Caco-2 (cell line): ENCODE measurements around the gene LY9. TPM values are rescaled to one million over a fixed set of nuclear protein-coding genes. Genes with fewer than 3 reads are reported as not detected.

ENCODE experiments used
- BruUV-seq: library from RNA; stranded (reverse); fragments of 400-500 nt; replicated peaks from 2 replicates; lab custom pipeline; 2021; lab: Mats Ljungman, UMichigan
- CTCF ChIA-PET: fragments of 300-600 bp; sonication (Branson Sonifier 250); formaldehyde crosslinking; loops from one replicate; lab custom pipeline; 2022; ENCODE audit warnings: antibody characterized with exemption; lab: Charles Lee
- POLR2A ChIA-PET: fragments of 300-600 bp; sonication (Branson Sonifier 250); formaldehyde crosslinking; loops from one replicate; lab custom pipeline; 2022; ENCODE audit warnings: antibody characterized with exemption; lab: Charles Lee
- DNase-seq, 2 experiments: peaks; one replicate each; pipeline versions ENCODE4 v3.0.0 to v3.0.0-alpha.2; 2020 to 2022
- H3K27me3 ChIP-seq: replicated peaks from 2 replicates; pipeline ENCODE4 v1.6.0; 2011; ENCODE audit warnings: low read length; ENCODE audit not compliant: control insufficient read depth, insufficient read depth
- H3K36me3 ChIP-seq: 2 replicates; pipeline ENCODE4 v1.5.1; 2011; ENCODE audit warnings: low read length; ENCODE audit not compliant: control insufficient read depth, insufficient read depth
- H3K4me1 ChIP-seq: fragments of 250-450 bp; sonication (Bioruptor Pico); 2 replicates; pipeline ENCODE4 v1.5.1; 2020; ENCODE audit warnings: mild to moderate bottlenecking
- H3K4me3 ChIP-seq: 2 replicates; pipeline ENCODE4 v1.5.1; 2011; ENCODE audit warnings: low read depth, mild to moderate bottlenecking, control low read depth, low read length
- H3K9me3 ChIP-seq: fragments of 250-450 bp; sonication (Bioruptor Pico); 2 replicates; pipeline ENCODE4 v1.5.1; 2020; ENCODE audit warnings: mild to moderate bottlenecking, moderate library complexity
- H3K27ac Mint-ChIP-seq: one replicate; pipeline ENCODE4 v1.8.0; 2022; ENCODE audit warnings: mixed read lengths; ENCODE audit not compliant: unreplicated experiment
- H3K27me3 Mint-ChIP-seq: one replicate; pipeline ENCODE4 v1.8.0; 2022; ENCODE audit warnings: mixed read lengths; ENCODE audit not compliant: insufficient read depth, unreplicated experiment
- H3K36me3 Mint-ChIP-seq: one replicate; pipeline ENCODE4 v1.8.0; 2022; ENCODE audit warnings: mild to moderate bottlenecking, mixed read lengths; ENCODE audit not compliant: insufficient read depth, unreplicated experiment
- H3K4me1 Mint-ChIP-seq: one replicate; pipeline ENCODE4 v1.8.0; 2022; ENCODE audit warnings: low read depth, mixed read lengths; ENCODE audit not compliant: unreplicated experiment
- H3K4me3 Mint-ChIP-seq: one replicate; pipeline ENCODE4 v1.8.0; 2022; ENCODE audit warnings: mild to moderate bottlenecking, moderate library complexity, mixed read lengths; ENCODE audit not compliant: unreplicated experiment
- H3K9me3 Mint-ChIP-seq: one replicate; pipeline ENCODE4 v1.8.0; 2022; ENCODE audit warnings: mixed read lengths; ENCODE audit not compliant: unreplicated experiment
- intact Hi-C: fragments of 100-400 bp; cut with micrococcal nuclease; formaldehyde crosslinking; loops from one replicate; pipeline ENCODE4 v1.10.0; 2022; ENCODE audit not compliant: unreplicated experiment
- total RNA-seq: library from RNA; stranded (reverse); gene quantifications from 2 replicates; pipeline ENCODE4 v1.2.3, GENCODE V29; 2022
- TF ChIP-seq, protein P1 (sequence below), 2 experiments: fragments of 200-600 bp in 1 of 2; IDR thresholded peaks; 1 replicate in 1 of 2; 2 replicates in 1 of 2; pipeline versions ENCODE4 v1.5.1 to v1.8.0; 2011 to 2022; ENCODE audit warnings: antibody characterized with exemption in 1 of 2, control low read depth in 1 of 2, inconsistent platforms in 1 of 2, low read depth in 1 of 2, low read length in 1 of 2, mild to moderate bottlenecking in 1 of 2, moderate library complexity in 1 of 2; ENCODE audit not compliant: insufficient read depth in 1 of 2, severe bottlenecking in 1 of 2, unreplicated experiment in 1 of 2

The LY9 gene
- total RNA-seq, 1 experiment from 2014 or later: not detected

DNA sequence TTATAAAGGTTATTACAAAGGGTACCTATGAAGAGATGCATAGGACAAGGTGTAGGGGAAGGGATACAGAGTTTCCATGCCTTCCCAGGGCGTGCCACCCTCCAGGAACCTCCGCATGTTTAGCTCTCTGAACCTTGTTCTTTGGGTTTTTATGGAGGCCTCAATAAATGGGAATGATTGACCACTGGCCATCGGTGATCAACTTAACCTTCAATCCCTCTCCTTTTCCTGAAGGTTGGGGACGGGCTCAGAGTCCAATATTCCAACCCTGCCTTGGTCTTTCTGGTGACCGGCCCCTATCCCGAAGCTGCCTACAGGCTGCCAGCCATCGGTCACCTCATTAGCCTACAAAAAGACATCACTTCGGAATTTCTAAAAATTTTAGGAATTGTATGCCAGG lies 55.0 kb downstream of the LY9 start:
- CTCF ChIA-PET: interaction anchor here (0.6 to 1.0 kb wide), 2 partner anchors 9 to 16 kb away, joined by 3 read pairs; no protein-coding TSS in a partner anchor

DNA sequence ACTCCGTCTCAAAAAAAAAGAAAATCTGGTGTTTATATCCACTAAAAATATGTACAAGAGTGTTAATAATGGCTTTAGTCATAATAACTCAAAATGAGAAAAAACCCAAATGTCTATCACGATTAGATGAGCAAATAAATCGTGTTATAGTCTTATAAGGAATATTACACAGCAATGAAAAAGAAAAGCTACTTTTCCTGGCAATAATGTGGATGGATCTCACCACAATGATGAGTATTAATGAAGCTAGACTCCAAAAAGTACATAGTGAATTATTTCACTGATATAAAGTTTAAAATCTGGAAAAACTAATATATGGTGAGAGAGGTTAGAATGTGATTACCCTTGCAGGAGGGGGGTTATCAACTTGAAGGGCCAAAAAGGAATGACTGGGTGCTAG lies 57.0 kb downstream of the LY9 start:
- no peaks in the 10 kb centered on the region for H3K27me3 Mint-ChIP-seq
- CTCF ChIA-PET: no interaction called here

More for the DNA sequence above, 55.0 kb downstream of the LY9 start:
- no peaks in the 10 kb centered on the region for H3K9me3 ChIP-seq
- H3K27ac Mint-ChIP-seq: no peak overlapping the region
- 0 out of 2 replicates have a peak, but pooled peaks cover 3% of the 10 kb centered on the region for H3K4me1 ChIP-seq
- TF ChIP-seq, protein P1, sequence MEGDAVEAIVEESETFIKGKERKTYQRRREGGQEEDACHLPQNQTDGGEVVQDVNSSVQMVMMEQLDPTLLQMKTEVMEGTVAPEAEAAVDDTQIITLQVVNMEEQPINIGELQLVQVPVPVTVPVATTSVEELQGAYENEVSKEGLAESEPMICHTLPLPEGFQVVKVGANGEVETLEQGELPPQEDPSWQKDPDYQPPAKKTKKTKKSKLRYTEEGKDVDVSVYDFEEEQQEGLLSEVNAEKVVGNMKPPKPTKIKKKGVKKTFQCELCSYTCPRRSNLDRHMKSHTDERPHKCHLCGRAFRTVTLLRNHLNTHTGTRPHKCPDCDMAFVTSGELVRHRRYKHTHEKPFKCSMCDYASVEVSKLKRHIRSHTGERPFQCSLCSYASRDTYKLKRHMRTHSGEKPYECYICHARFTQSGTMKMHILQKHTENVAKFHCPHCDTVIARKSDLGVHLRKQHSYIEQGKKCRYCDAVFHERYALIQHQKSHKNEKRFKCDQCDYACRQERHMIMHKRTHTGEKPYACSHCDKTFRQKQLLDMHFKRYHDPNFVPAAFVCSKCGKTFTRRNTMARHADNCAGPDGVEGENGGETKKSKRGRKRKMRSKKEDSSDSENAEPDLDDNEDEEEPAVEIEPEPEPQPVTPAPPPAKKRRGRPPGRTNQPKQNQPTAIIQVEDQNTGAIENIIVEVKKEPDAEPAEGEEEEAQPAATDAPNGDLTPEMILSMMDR (IDR thresholded peaks at IDR 0.05; ENCODE audit: insufficient read depth in 1 of 2, low read depth in 1 of 2, low read length in 1 of 2, severe bottlenecking in 1 of 2, unreplicated experiment in 1 of 2): no peak
- intact Hi-C loops: no loop called here
- H3K4me1 Mint-ChIP-seq: no peaks in the 10 kb centered on the region
- H3K4me3 ChIP-seq: no peak overlapping the region
- H3K9me3 Mint-ChIP-seq: no peaks in the 10 kb centered on the region
- POLR2A ChIA-PET: no interaction called here
- H3K27me3 ChIP-seq: no peaks in the 10 kb centered on the region
- no TSS peak for BruUV-seq
- H3K4me3 Mint-ChIP-seq: no peak overlapping the region
- no peaks in the 10 kb centered on the region for H3K27me3 Mint-ChIP-seq
- no peaks in the 10 kb centered on the region for H3K36me3 ChIP-seq
- H3K36me3 Mint-ChIP-seq: no peaks in the 10 kb centered on the region
- DNase-seq: no peak

DNA sequence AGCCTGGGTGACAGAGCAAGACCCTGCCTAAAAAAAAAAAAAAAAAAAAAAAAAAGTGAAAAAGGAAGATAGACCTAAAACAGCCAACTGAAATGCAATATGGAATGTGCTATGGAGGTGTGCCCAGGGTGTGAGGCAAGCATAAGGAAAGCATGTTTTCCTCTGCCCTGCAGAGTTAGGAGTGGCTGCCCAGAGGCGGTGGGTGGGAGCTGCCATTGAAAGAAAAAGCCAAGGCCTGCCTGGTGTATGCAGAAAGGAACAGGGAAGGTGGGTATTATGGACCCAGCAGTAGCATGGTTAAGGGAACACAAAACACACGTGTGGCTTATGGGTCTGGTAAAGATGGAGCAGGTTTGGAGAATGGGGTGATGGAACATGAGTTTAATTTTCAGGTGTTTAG lies 57.8 kb downstream of the LY9 start:
- Mint-ChIP-seq H3K27ac (no peak overlapping the region), H3K27me3 (no peaks in the 10 kb centered on the region), H3K36me3 (no peaks in the 10 kb centered on the region), H3K4me1 (no peaks in the 10 kb centered on the region), H3K9me3 (no peaks in the 10 kb centered on the region), H3K4me3 (no peak overlapping the region)
- Histone ChIP-seq H3K4me1 (0 out of 2 replicates have a peak, but pooled peaks cover 3% of the 10 kb centered on the region), H3K4me3 (no peak overlapping the region), H3K27me3 (no peaks in the 10 kb centered on the region), H3K9me3 (no peaks in the 10 kb centered on the region), H3K36me3 (no peaks in the 10 kb centered on the region)
- BruUV-seq: no TSS peak
- intact Hi-C loops: no loop called here
- POLR2A ChIA-PET: no interaction called here
- CTCF ChIA-PET: interaction anchor here (0.6 kb wide), 1 partner anchor 845 kb away, joined by 3 read pairs; no protein-coding TSS in a partner anchor
- TF ChIP-seq, protein P1 (IDR thresholded peaks at IDR 0.05; ENCODE audit: insufficient read depth in 1 of 2, low read depth in 1 of 2, low read length in 1 of 2, severe bottlenecking in 1 of 2, unreplicated experiment in 1 of 2): no peak
- no peak for DNase-seq

More for the DNA sequence above, 57.0 kb downstream of the LY9 start:
- no peaks in the 10 kb centered on the region for H3K9me3 Mint-ChIP-seq
- no peak overlapping the region for H3K4me3 Mint-ChIP-seq
- Histone ChIP-seq H3K4me1 (0 out of 2 replicates have a peak, but pooled peaks cover 3% of the 10 kb centered on the region), H3K4me3 (no peak overlapping the region), H3K9me3 (no peaks in the 10 kb centered on the region), H3K36me3 (no peaks in the 10 kb centered on the region), H3K27me3 (no peaks in the 10 kb centered on the region)
- DNase-seq: no peak
- no peak overlapping the region for H3K27ac Mint-ChIP-seq
- no peaks in the 10 kb centered on the region for H3K4me1 Mint-ChIP-seq
- BruUV-seq: no TSS peak
- intact Hi-C loops: no loop called here
- H3K36me3 Mint-ChIP-seq: no peaks in the 10 kb centered on the region
- POLR2A ChIA-PET: no interaction called here
- TF ChIP-seq, protein P1 (IDR thresholded peaks at IDR 0.05; ENCODE audit: insufficient read depth in 1 of 2, low read depth in 1 of 2, low read length in 1 of 2, severe bottlenecking in 1 of 2, unreplicated experiment in 1 of 2): no peak
